Astrocyte of the hippocampus (primary cell): ENCODE data around the gene MCL1.
A peak's percentile ranks its signal among the peaks of the same experiment; 100 is the strongest.

Experiments used
- DNase-seq: peaks from one replicate; pipeline ENCODE4 v3.0.0; 2011; ENCODE audit warnings: low read depth, low spot score

The MCL1 gene

DNA sequence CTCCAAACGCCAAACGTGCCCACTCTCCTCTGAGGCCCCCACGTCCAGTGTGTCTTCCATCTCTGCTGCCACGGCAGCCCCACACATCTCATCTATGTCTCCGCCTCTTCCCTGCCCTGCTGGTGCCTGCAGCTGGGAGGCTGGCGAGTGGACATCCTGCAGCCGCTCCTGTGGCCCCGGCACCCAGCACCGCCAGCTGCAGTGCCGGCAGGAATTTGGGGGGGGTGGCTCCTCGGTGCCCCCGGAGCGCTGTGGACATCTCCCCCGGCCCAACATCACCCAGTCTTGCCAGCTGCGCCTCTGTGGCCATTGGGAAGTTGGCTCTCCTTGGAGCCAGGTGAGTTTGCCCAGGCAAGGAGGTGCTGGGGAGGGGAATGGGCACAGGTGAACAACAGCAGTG is 21.6 kb downstream of the MCL1 start:
- DNase-seq: peak; percentile 7

- DNase-seq: peak; percentile 1
These were observed 22.3 kb downstream of the MCL1 start for GRCh38 chr1:150557065-150557600.

DNA sequence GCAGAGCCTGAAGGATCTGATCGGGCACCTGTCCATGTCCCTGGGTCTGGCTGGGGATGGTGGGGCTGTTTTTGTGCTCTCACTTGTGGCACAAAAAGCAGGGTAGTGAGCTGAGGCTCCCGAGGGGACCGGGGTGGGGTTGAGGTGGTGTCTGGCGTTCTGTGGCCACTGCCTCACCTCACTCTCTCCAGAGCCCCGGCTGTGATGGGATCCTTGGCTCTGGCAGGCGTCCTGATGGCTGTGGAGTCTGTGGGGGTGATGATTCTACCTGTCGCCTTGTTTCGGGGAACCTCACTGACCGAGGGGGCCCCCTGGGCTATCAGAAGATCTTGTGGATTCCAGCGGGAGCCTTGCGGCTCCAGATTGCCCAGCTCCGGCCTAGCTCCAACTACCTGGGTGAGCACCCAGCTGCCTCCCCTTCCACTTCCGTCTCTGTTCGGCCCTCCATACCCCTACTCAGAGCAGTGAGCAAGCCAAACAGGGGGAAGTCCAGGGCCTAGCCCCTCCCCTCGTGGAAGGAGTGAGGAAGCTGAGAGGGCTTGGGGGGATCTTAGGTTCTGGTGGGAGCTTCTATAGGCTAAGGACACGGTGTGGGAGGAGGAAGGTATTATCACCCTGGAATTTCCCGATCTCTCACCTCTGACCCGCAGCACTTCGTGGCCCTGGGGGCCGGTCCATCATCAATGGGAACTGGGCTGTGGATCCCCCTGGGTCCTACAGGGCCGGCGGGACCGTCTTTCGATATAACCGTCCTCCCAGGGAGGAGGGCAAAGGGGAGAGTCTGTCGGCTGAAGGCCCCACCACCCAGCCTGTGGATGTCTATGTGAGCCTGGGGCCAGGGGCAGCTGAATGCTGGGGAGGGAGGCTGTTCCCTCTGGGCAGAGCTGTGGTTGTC is 23.2 kb downstream of the MCL1 start:
- peak; percentile 2 for DNase-seq

DNA sequence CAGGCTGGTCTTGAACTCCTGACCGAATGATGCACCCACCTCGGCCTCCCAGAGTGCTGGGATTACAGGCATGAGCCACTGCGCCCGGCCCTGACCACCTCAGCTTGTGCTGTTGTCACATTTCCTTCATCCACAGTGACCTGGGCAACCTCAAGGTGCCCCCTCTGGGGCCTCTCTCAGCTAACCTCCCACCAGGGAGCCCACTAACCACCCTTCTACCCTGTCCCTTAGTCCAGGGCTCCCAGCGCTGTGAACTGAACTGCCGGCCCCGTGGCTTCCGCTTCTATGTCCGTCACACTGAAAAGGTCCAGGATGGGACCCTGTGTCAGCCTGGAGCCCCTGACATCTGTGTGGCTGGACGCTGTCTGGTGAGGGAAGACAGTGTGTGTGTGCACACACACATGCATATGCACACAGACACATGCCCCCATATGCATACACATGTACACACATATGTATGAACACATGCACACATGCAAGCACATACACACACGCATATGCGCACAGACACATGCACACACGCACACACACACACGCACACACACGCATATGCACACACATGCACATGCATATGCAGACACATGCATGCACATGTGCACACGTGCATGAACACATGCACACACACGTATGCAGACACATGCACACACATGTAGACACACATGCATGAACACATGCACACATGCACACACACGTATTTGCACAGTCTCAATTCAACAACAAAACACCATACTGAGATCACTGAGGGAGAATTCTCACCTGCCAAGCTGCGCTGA is 24.0 kb downstream of the MCL1 start:
- peak; percentile 3 for DNase-seq

GRCh38 chr1:150554086-150554452 is 25.3 kb downstream of the MCL1 start:
- peak; percentile 4 for DNase-seq

DNA sequence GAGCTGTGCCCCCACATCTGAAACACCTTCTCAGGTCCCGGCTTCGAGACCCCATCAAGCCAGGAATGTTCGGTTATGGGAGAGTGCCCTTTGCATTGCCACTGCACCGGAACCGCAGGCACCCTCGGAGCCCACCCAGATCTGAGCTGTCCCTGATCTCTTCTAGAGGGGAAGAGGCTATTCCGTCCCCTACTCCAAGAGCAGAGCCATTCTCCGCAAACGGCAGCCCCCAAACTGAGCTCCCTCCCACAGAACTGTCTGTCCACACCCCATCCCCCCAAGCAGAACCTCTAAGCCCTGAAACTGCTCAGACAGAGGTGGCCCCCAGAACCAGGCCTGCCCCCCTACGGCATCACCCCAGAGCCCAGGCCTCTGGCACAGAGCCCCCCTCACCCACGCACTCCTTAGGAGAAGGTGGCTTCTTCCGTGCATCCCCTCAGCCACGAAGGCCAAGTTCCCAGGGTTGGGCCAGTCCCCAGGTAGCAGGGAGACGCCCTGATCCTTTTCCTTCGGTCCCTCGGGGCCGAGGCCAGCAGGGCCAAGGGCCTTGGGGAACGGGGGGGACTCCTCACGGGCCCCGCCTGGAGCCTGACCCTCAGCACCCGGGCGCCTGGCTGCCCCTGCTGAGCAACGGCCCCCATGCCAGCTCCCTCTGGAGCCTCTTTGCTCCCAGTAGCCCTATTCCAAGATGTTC is 25.9 kb downstream of the MCL1 start:
- DNase-seq: peak; percentile 2

DNA sequence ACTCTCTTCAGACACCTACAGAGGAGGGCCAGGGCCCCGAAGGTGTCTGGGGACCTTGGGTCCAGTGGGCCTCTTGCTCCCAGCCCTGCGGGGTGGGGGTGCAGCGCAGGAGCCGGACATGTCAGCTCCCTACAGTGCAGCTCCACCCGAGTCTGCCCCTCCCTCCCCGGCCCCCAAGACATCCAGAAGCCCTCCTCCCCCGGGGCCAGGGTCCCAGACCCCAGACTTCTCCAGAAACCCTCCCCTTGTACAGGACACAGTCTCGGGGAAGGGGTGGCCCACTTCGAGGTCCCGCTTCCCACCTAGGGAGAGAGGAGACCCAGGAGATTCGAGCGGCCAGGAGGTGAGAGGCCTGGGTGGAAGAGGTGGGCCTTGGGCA is 26.5 kb downstream of the MCL1 start:
- DNase-seq: no peak

GRCh38 chr1:150552128-150552910 is 27.1 kb downstream of the MCL1 start:
- DNase-seq: peak; percentile 70

GRCh38 chr1:150551784-150552127 is 27.7 kb downstream of the MCL1 start:
- DNase-seq: no peak

GRCh38 chr1:150551051-150551783 is 28.2 kb downstream of the MCL1 start:
- DNase-seq: peak; percentile 7

GRCh38 chr1:150550222-150551050 is 29.0 kb downstream of the MCL1 start:
- peak; percentile 16 for DNase-seq

- DNase-seq: peak; percentile 42
These were observed 29.8 kb downstream of the MCL1 start for GRCh38 chr1:150549496-150550221.

- peak; percentile 86 for DNase-seq
These were observed 30.5 kb downstream of the MCL1 start, which contains the start of gene ADAMTSL4 for GRCh38 chr1:150548632-150549495. Gene ADAMTSL4 (plus strand): TSS chr1:150549408. CDS start chr1:150552289, 2,881 bp downstream.

- no peak for DNase-seq
These were observed 31.1 kb downstream of the MCL1 start for GRCh38 chr1:150548324-150548631.

DNA sequence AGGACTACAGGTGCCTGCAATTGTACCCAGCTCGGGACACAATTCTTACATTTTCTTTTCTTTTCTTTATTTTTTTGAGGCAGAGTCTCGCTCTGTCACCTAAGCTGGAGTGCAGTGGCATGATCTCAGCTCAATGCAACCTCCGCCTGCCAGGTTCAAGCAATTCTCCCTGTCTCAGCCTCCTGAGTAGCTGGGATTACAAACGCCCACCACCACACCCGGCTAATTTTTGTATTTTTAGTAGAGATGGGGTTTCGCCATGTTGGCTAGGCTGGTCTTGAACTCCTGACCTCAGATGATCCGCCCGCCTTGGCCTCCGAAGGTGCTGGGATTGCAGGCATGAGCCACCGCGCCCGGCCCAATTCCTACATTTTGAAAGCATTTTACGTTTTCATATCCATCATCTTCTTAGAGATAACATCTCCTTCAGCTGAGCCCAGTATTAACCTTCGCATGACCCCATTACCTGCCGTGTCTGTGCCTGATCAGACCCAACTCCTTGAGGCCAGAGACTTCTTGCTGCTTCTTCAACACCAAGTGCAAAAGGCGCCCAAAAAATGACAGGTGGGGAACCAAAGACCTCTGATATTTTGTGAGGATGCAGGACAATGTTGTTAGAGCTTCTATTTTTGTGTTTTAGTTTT is 33.0 kb downstream of the MCL1 start:
- DNase-seq: no peak

DNA sequence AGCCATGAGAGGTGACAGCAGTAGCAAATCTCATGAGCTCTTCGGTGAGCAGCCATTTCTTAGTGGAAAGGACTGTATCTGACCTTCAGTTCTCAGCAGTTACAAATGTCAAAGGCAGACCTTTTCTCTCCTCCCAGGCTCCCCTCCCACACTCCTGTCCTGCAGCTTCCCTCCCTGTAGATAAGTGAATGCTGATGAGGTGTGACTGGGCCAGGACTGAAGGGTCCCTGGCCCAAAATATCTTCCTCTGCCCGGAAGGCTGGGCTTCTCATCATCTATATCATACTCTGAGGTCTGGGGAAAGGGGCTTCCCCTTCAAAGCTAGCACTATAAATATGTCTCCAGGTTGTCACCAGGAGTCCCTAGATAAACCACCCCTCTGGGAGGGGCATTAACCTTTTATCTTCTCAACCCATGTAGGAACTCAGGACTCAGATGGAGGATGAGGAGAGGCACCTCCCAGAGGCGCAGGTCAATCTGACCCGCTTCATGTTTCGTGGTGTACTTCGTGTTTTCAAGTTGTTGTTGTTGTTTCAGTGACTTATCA is 33.9 kb downstream of the MCL1 start:
- DNase-seq: no peak

DNA sequence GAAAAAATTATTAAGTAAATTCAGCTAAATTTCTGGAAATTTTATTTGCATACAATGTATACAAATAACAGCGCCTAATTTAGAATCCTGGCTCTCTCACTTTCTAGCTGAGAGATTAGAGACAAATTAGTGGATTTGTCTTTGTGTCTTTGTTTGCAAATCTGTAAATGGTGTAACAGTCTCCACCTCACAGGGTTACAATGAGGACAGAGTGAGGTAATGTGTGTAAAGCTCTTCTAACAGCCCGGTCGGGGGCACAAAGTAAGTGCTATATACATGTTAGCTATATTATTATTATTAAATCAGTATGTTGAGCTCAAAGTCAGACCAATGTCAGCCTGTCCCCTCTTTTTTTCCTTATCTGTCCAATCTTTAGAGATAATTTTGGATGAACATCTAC is 35.2 kb downstream of the MCL1 start:
- no peak for DNase-seq
